Lower leg skin (tissue), 3 donors: ENCODE measurements around the gene NUDT21.

Source experiments
- POLR2A ChIP-seq, 2 donors: fragments of 450-650 bp; IDR thresholded peaks; one replicate each; pipeline ENCODE4 v1.6.1; 2016 to 2017; ENCODE audit warnings: antibody characterized with exemption in 2 of 2, mild to moderate bottlenecking in 1 of 2, moderate library complexity in 1 of 2
- TF ChIP-seq, protein P1 (sequence below), 3 donors: fragments of 450-650 bp; IDR thresholded peaks; one replicate each; pipeline ENCODE4 v1.5.1; 2016; ENCODE audit warnings: antibody characterized with exemption in 3 of 3, mild to moderate bottlenecking in 3 of 3, moderate library complexity in 2 of 3

DNA sequence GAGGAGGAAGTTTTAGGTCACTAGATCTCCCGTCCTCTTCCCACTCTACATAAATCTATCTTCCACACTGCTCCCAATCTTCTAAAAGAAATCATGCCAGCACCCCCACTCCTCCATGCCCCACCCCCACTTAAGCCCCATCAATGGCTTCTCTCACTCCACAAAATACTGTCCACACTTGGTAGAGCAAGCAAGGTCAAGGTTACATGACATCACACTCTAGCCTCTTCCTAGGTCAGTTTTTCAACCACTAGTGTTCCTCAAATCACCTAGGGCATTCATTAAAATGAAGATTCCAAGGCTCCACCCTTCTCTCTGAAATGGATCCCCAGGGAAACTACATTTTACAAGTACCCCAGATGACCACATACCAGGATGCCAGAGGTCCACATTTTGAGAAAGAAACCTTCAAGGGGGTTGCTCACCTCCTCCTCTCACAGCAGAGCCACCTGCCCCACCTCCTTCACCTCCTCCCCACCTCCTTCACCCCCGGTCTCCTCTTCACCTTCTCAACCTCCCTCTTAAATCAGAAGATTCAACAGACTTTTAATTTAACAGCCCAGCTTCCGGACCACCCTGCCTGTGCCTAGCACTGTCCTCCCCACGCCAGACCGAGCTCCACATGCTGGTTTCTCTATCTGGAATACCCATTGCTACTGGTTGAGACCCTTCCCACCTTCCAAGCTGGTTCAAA is 29.0 kb downstream of the NUDT21 start:
- TF ChIP-seq POLR2A (IDR thresholded peaks at IDR 0.05) = no peak
- TF ChIP-seq, protein P1, sequence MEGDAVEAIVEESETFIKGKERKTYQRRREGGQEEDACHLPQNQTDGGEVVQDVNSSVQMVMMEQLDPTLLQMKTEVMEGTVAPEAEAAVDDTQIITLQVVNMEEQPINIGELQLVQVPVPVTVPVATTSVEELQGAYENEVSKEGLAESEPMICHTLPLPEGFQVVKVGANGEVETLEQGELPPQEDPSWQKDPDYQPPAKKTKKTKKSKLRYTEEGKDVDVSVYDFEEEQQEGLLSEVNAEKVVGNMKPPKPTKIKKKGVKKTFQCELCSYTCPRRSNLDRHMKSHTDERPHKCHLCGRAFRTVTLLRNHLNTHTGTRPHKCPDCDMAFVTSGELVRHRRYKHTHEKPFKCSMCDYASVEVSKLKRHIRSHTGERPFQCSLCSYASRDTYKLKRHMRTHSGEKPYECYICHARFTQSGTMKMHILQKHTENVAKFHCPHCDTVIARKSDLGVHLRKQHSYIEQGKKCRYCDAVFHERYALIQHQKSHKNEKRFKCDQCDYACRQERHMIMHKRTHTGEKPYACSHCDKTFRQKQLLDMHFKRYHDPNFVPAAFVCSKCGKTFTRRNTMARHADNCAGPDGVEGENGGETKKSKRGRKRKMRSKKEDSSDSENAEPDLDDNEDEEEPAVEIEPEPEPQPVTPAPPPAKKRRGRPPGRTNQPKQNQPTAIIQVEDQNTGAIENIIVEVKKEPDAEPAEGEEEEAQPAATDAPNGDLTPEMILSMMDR (IDR thresholded peaks at IDR 0.05) = no peak
